Uterus (tissue), 4 donors: Measurements from ENCODE around the gene ARHGAP5. TPM values are rescaled to one million over a fixed set of nuclear protein-coding genes. Genes with fewer than 3 reads are reported as not detected.

Experiments used
- DNase-seq, 2 donors: peaks; one replicate each; pipeline ENCODE4 v3.0.0-alpha.2; 2019 to 2020
- H3K27ac ChIP-seq, 2 donors: fragments of 200-600 bp; sonication (generic); 1 replicate in 1 of 2; 2 replicates in 1 of 2; pipeline ENCODE4 v1.5.1; 2016 to 2018
- H3K27me3 ChIP-seq, 2 donors: fragments of 200-600 bp; sonication (generic); one replicate each; pipeline ENCODE4 v1.5.1; 2018 to 2019; ENCODE audit warnings: control low read depth in 1 of 2
- H3K36me3 ChIP-seq, 2 donors: fragments of 200-600 bp; sonication (generic); one replicate each; pipeline ENCODE4 v1.5.1; 2019; ENCODE audit warnings: control low read depth in 1 of 2
- H3K4me1 ChIP-seq, 2 donors: fragments of 200-600 bp; sonication (generic); one replicate each; pipeline ENCODE4 v1.5.1; 2018 to 2019; ENCODE audit warnings: control low read depth in 1 of 2
- H3K4me3 ChIP-seq, 2 donors: fragments of 200-600 bp; sonication (generic); 1 replicate in 1 of 2; 2 replicates in 1 of 2; pipeline ENCODE4 v1.5.1; 2018 to 2019; ENCODE audit warnings: mild to moderate bottlenecking in 1 of 2
- H3K9me3 ChIP-seq, 2 donors: fragments of 200-600 bp; sonication (generic); one replicate each; pipeline ENCODE4 v1.5.1; 2019; ENCODE audit warnings: control low read depth in 1 of 2
- POLR2A ChIP-seq, 2 donors: fragments of 450-650 bp; IDR thresholded peaks; one replicate each; pipeline ENCODE4 v1.6.1; 2016; ENCODE audit warnings: antibody characterized with exemption in 2 of 2, mild to moderate bottlenecking in 1 of 2, moderate library complexity in 1 of 2
- intact Hi-C: fragments of 100-400 bp; cut with DNase I; formaldehyde crosslinking; loops from one replicate; pipeline ENCODE4 v1.15.1; 2023; ENCODE audit warnings: low total_unique reads
- total RNA-seq, 4 donors: library from RNA; depleted of rRNA in 3 of 4; stranded (reverse); fragments of >200 nt in 3 of 4; gene quantifications; one replicate each; pipeline versions ENCODE4 v1.1.0 to v1.2.4, GENCODE V29; 2014 to 2023
- TF ChIP-seq, protein P1 (sequence below), 4 experiments: fragments of 200-600 bp in 2 of 4; fragments of 450-650 bp in 2 of 4; sonication (generic) in 2 of 4; IDR thresholded peaks; one replicate each; pipeline ENCODE4 v1.5.1; 2016 to 2019; ENCODE audit warnings: antibody characterized with exemption in 4 of 4, mild to moderate bottlenecking in 2 of 4, moderate library complexity in 1 of 4
- donor health status: DM: yes; HTN: yes; CAD: no.

The ARHGAP5 gene
- total RNA-seq, 4 donors from 2014 or later, result 83.8 to 298 (median 159) TPM

DNA sequence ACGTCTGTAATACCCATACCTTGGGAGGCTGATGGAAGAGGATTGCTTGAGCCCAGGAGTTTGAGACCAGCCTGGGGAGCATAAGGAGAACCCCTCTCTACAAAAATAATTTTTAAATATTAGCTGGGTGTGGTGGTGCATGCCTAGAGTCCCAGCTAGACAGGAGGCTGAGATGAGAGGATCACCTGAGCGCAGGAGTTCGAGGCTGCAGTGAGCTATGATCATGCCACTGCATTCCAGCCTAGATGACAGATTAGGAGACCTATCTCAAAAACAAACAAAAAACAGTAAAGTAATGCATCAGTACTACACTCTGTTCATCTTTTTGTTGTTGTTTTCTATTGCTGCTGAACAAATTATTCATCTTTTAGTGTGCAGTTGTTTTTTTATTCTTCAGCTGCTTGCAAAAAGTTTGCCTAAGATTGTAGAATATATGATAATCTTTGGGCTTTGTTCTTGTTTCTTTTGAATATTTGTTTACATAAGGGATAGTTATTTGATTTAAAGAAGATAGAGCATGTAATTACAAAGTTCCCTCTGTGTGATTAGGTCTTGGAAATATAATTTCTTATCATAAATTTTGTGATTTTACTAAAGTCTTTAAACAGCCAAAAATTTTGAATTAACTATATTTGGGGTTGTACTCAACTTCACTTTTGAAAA is 8.2 kb downstream of the ARHGAP5 start:
- Histone ChIP-seq H3K4me1 (peaks cover 0 to 5% of the 10 kb centered on the region in 2 donors), H3K27ac (no peak overlapping the region)
- DNase-seq, result no peak

DNA sequence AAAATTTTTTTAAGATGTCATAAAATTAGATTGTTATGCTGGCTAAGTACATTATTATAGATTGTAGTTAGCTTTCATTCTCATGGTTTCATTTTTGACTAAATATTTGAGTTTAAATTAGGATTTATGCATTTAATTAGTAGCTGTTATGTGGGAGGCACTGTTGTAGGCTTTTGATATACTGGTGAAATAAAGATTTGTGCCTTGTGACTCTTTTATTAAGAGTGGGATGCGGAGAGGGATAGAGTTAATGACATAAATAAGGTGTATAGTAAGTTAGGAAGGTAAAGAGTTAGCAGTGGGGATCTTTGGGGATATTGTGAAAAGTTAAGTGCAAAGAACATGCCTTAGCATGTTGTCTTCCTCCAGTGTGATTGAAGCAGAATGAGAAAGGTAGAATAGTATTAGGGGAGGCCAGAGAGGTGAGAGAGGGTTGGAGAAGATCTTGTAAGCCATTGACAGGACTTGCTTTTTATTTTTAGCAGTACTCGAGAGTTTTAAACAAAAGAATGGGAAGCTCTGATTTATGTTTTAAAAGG is 8.8 kb downstream of the ARHGAP5 start:
- Histone ChIP-seq H3K36me3 (no peaks in the 10 kb centered on the region), H3K4me1 (peaks cover 0 to 5% of the 10 kb centered on the region in 2 donors), H3K27me3 (no peaks in the 10 kb centered on the region), H3K9me3 (no peaks in the 10 kb centered on the region), H3K27ac (no peak overlapping the region), H3K4me3 (no peak overlapping the region)
- intact Hi-C loops, result no loop called here
- no peak for TF ChIP-seq POLR2A (IDR thresholded peaks at IDR 0.05)
- TF ChIP-seq, protein P1, sequence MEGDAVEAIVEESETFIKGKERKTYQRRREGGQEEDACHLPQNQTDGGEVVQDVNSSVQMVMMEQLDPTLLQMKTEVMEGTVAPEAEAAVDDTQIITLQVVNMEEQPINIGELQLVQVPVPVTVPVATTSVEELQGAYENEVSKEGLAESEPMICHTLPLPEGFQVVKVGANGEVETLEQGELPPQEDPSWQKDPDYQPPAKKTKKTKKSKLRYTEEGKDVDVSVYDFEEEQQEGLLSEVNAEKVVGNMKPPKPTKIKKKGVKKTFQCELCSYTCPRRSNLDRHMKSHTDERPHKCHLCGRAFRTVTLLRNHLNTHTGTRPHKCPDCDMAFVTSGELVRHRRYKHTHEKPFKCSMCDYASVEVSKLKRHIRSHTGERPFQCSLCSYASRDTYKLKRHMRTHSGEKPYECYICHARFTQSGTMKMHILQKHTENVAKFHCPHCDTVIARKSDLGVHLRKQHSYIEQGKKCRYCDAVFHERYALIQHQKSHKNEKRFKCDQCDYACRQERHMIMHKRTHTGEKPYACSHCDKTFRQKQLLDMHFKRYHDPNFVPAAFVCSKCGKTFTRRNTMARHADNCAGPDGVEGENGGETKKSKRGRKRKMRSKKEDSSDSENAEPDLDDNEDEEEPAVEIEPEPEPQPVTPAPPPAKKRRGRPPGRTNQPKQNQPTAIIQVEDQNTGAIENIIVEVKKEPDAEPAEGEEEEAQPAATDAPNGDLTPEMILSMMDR (IDR thresholded peaks at IDR 0.05), result no peak
- DNase-seq, result no peak

More for the DNA sequence above, 8.2 kb downstream of the ARHGAP5 start:
- intact Hi-C loops, result no loop called here
- Histone ChIP-seq H3K4me3 (no peak overlapping the region), H3K27me3 (no peaks in the 10 kb centered on the region), H3K9me3 (no peaks in the 10 kb centered on the region), H3K36me3 (no peaks in the 10 kb centered on the region)
- no peak for TF ChIP-seq POLR2A (IDR thresholded peaks at IDR 0.05)
- TF ChIP-seq, protein P1 (IDR thresholded peaks at IDR 0.05), result no peak

DNA sequence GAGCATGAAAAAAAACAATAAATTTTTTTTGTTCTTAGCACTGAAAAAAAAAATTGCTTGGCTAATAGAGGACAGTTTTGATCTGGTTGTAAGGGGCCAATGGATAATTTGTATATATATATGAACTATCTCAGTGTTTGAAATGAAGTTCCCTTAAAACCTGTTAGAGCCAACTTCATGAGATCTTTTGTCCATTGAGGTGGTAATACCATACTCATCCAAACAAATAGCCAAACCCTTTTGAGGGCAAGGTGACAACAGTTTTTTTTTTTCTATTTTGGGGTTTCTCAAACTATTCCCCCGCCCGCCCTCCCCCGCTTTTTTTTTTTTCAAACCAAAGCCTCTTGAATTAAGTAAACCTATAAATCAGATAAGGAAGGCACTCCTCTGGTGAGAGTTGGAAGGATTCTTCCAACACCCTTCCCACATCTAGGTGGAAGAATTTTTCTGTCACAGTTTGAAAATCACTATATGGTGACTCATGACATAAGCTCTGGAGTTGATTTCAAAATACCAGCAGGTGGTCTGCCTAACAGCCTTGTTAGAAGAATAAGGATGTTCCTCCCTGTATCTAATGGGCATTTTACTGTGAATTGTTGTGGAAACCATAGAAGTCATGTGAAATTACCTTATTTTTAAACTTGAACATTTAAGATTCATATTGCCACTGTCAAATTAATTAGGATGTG is 10.2 kb downstream of the ARHGAP5 start:
- intact Hi-C loops, result no loop called here
- no peaks in the 10 kb centered on the region for H3K27me3 ChIP-seq
- TF ChIP-seq POLR2A (IDR thresholded peaks at IDR 0.05), result no peak
- TF ChIP-seq, protein P1 (IDR thresholded peaks at IDR 0.05), result no peak
- H3K9me3 ChIP-seq, result no peaks in the 10 kb centered on the region
- no peak overlapping the region for H3K27ac ChIP-seq
- peaks cover 0 to 5% of the 10 kb centered on the region in 2 donors for H3K4me1 ChIP-seq
- H3K36me3 ChIP-seq, result no peaks in the 10 kb centered on the region
- no peak overlapping the region for H3K4me3 ChIP-seq
- DNase-seq, result no peak

DNA sequence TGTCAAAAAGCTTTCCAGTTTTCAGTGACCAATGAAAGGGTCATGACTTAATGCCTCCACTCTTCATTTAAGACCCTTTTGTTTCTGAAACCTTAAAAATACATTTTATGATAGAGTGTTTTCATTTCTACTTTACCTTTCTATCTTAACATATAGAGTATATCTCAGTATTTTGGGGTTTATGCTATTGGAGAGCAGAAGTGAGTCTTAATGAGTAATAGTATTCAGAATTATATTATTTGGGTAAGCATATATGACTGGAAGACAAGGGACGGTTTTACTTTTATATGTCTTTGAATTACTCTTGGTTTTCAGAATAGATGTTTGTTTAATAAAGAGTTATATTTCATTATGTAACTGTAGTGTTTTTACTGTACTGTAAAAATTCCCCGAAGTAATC is 10.8 kb downstream of the ARHGAP5 start:
- H3K27ac ChIP-seq, result no peak overlapping the region
- H3K36me3 ChIP-seq, result no peaks in the 10 kb centered on the region
- H3K4me1 ChIP-seq, result peaks cover 0 to 5% of the 10 kb centered on the region in 2 donors
- intact Hi-C loops, result no loop called here
- H3K27me3 ChIP-seq, result no peaks in the 10 kb centered on the region
- H3K9me3 ChIP-seq, result no peaks in the 10 kb centered on the region
- no peak overlapping the region for H3K4me3 ChIP-seq
- DNase-seq, result no peak
- TF ChIP-seq, protein P1 (IDR thresholded peaks at IDR 0.05), result no peak
- no peak for TF ChIP-seq POLR2A (IDR thresholded peaks at IDR 0.05)

DNA sequence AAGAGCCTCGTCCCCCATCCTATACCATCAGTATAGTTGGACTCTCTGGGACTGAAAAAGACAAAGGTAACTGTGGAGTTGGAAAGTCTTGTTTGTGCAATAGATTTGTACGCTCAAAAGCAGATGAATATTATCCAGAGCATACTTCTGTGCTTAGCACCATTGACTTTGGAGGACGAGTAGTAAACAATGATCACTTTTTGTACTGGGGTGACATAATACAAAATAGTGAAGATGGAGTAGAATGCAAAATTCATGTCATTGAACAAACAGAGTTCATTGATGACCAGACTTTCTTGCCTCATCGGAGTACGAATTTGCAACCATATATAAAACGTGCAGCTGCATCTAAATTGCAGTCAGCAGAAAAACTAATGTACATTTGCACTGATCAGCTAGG is 13.6 kb downstream of the ARHGAP5 start:
- Histone ChIP-seq H3K4me3 (no peak overlapping the region), H3K9me3 (no peaks in the 10 kb centered on the region), H3K27ac (no peak overlapping the region), H3K27me3 (no peaks in the 10 kb centered on the region), H3K36me3 (no peaks in the 10 kb centered on the region), H3K4me1 (peaks cover 0 to 5% of the 10 kb centered on the region in 2 donors)
- intact Hi-C loops, result no loop called here
- no peak for DNase-seq
- no peak for TF ChIP-seq POLR2A (IDR thresholded peaks at IDR 0.05)
- TF ChIP-seq, protein P1 (IDR thresholded peaks at IDR 0.05), result no peak
